Heart right ventricle (tissue), 16 donors: ENCODE data around the gene AOX1. TPM values are rescaled to one million over a fixed set of nuclear protein-coding genes. Genes with fewer than 3 reads are reported as not detected.

Experiments used
- ATAC-seq, 8 donors: fragments of 200-7000 bp; cut with Tn5 transposase; one replicate each; pipeline ENCODE4 v1.9.1; 2020; ENCODE audit warnings: mild to moderate bottlenecking in 8 of 8, moderate library complexity in 8 of 8, moderate number of reproducible peaks in 1 of 8
- DNase-seq, 2 donors: peaks; one replicate each; pipeline ENCODE4 v3.0.0-alpha.2; 2020
- H3K27ac ChIP-seq, 10 donors: fragments of 200-600 bp; sonication (generic) in 2 of 10; one replicate each; pipeline versions ENCODE4 v1.5.0 to v1.8.0; 2020 to 2022; ENCODE audit warnings: mild to moderate bottlenecking in 3 of 10
- H3K27me3 ChIP-seq, 7 donors: fragments of 200-600 bp; one replicate each; pipeline ENCODE4 v1.8.0; 2021 to 2022; ENCODE audit warnings: mild to moderate bottlenecking in 2 of 7
- H3K36me3 ChIP-seq, 9 donors: fragments of 200-600 bp; sonication (generic) in 1 of 9; one replicate each; pipeline versions ENCODE4 v1.5.0 to v1.8.0; 2020 to 2022; ENCODE audit warnings: mild to moderate bottlenecking in 2 of 9
- H3K4me1 ChIP-seq, 9 donors: fragments of 200-600 bp; sonication (generic) in 1 of 9; one replicate each; pipeline versions ENCODE4 v1.5.0 to v1.8.0; 2020 to 2022; ENCODE audit warnings: mild to moderate bottlenecking in 4 of 9
- H3K4me3 ChIP-seq, 10 donors: fragments of 200-600 bp; sonication (generic) in 2 of 10; one replicate each; pipeline versions ENCODE4 v1.5.0 to v1.8.0; 2020 to 2022; ENCODE audit warnings: mild to moderate bottlenecking in 7 of 10, moderate library complexity in 2 of 10
- H3K9me3 ChIP-seq, 11 donors: fragments of 200-600 bp in 10 of 11; sonication (generic) in 2 of 11; one replicate each; pipeline versions ENCODE4 v1.5.0 to v1.8.0; 2013 to 2022; ENCODE audit warnings: mild to moderate bottlenecking in 2 of 11, control low read depth in 1 of 11, moderate library complexity in 1 of 11
- CTCF ChIP-seq, 9 donors: fragments of 200-600 bp; sonication (generic) in 2 of 9; IDR thresholded peaks; one replicate each; pipeline versions ENCODE4 v1.5.0 to v1.8.0; 2021 to 2022; ENCODE audit warnings: antibody characterized with exemption in 9 of 9, mild to moderate bottlenecking in 5 of 9, moderate library complexity in 1 of 9
- whole genome bisulfite sequencing, 2 donors: extraction: QIAGEN DNeasy Blood & Tissue Kit; methylation state at CpG; one replicate each; pipeline ENCODE4 v1.1.7; 2013; ENCODE audit warnings: inconsistent platforms in 1 of 2; 5-methylcytosine and 5-hydroxymethylcytosine counted together
- intact Hi-C, 10 donors: fragments of 100-400 bp; cut with DNase I; formaldehyde crosslinking; loops; one replicate each; pipeline versions ENCODE4 v1.11.1 to v1.14.2; 2022
- polyA plus RNA-seq, 2 donors: library from polyadenylated mRNA; stranded (reverse); fragments of 200-250 nt; gene quantifications; one replicate each; pipeline ENCODE4 v1.2.3, GENCODE V29; 2013
- total RNA-seq, 10 donors: library from RNA; stranded (reverse); fragmentation: NEBNext Ultra II Directional in 3 of 10; extraction: Animal tissue kit (Norgen Biotek cat#: 25700) in 3 of 10; gene quantifications; one replicate each; pipeline versions ENCODE4 v1.2.1 to v1.2.4, GENCODE V29; 2021 to 2023
- donor health status: Arrhythmogenic right ventricular cardiomyopathy.
- donor health status: ischemic (EF 13 %, LVEDD 7.1; RV severe dilation, severe dysfunction).
- donor health status: healthy with polysubstance abuse.
- donor health status: DM: no; HTN: yes; CAD: no.
- donor health status: DM: no; HTN: no; CAD: no.
- donor health status: ischemic (EF 25% LVEDD 6.9; RV normal size, moderate dysfunction).
- donor health status: ischemic (EF 25% LVEDD 5.7; RV mildly dilated, moderate dysfunction).
- donor health status: healthy.
- donor health status: DM: yes; HTN: yes; CAD: no.
- donor health status: Ischemic cardiomyopathy.
- donor health status: ischemic (EF 35%, LVEDD 5.7; RV mildly dilated, moderate dysfunction).
- donor health status: nonischemic (EF 11% LVEDD 7.7; RV severe dilation, severe dysfunction).
- donor health status: DM: yes; HTN: yes; CAD: no.
- donor health status: PGD.
- donor health status: ischemic (EF 29% LVEDD 5.4; RV normal size, mild dysfunction).
- donor health status: nonischemic (EF 23%, LVEDD 6.1; RV moderate dilation, normal function).

Gene AOX1
- total and polyA plus RNA-seq, 12 donors = 0.72 to 22.3 (median 2.6) TPM

GRCh38 chr2:200567932-200568331, 17.9 kb upstream of the AOX1 start:
- Histone ChIP-seq H3K27ac (no peak overlapping the region), H3K9me3 (no peaks in the 10 kb centered on the region), H3K4me3 (no peak overlapping the region), H3K36me3 (peaks cover 0 to 13% (median 0%) of the 10 kb centered on the region in 9 donors), H3K27me3 (no peaks in the 10 kb centered on the region), H3K4me1 (no peaks in the 10 kb centered on the region)
- TF ChIP-seq CTCF (IDR thresholded peaks at IDR 0.05) = no peak
- ATAC-seq (no peak), DNase-seq (no peak)
- 98 to 99% methylated on average over 3 of the region's 3 CpGs for WGBS, 2 donors
- intact Hi-C loops = no loop called here

GRCh38 chr2:200575957-200576356, 9.9 kb upstream of the AOX1 start:
- DNase-seq = no peak
- peak in 6 of 9 donors; percentile 32 to 49 (median 42) for TF ChIP-seq CTCF (IDR thresholded peaks at IDR 0.05)
- peaks cover 0 to 13% (median 0%) of the 10 kb centered on the region in 9 donors for H3K36me3 ChIP-seq
- intact Hi-C loops = loop anchor here in 6 of 10 donors (2.0 to 10.0 kb wide), 3 partner anchors 126 to 129 kb away; no protein-coding TSS in a partner anchor
- H3K4me3 ChIP-seq = no peak overlapping the region
- WGBS, 2 donors = 94 to 96% methylated on average over 2 of the region's 2 CpGs
- no peaks in the 10 kb centered on the region for H3K27me3 ChIP-seq
- H3K9me3 ChIP-seq = no peaks in the 10 kb centered on the region
- no peaks in the 10 kb centered on the region for H3K4me1 ChIP-seq
- no peak for ATAC-seq
- no peak overlapping the region for H3K27ac ChIP-seq

- Histone ChIP-seq H3K27me3 (no peaks in the 10 kb centered on the region), H3K9me3 (no peaks in the 10 kb centered on the region), H3K36me3 (peaks cover 0 to 9% (median 0%) of the 10 kb centered on the region in 9 donors), H3K4me3 (no peak overlapping the region), H3K4me1 (no peaks in the 10 kb centered on the region), H3K27ac (no peak overlapping the region)
- 94% methylated on average over 3 of the region's 3 CpGs for WGBS, 2 donors
- intact Hi-C loops = loop anchor here in 5 of 10 donors (5.0 to 10.0 kb wide), 2 partner anchors 125 to 128 kb away; no protein-coding TSS in a partner anchor
- TF ChIP-seq CTCF (IDR thresholded peaks at IDR 0.05) = no peak
- ATAC-seq (no peak), DNase-seq (no peak)
These were observed 8.8 kb upstream of the AOX1 start for GRCh38 chr2:200577027-200577426.

- no peak for DNase-seq
- WGBS, 2 donors = 48 to 81% methylated on average over 1 of the region's 1 CpG
- intact Hi-C loops = loop anchor here in 5 of 10 donors (5.0 to 10.0 kb wide), 2 partner anchors 124 to 126 kb away; no protein-coding TSS in a partner anchor
- ATAC-seq = no peak
- peak in 6 of 9 donors; percentile 9 to 49 (median 20) for TF ChIP-seq CTCF (IDR thresholded peaks at IDR 0.05)
- no peak overlapping the region for H3K4me3 ChIP-seq
- H3K9me3 ChIP-seq = no peaks in the 10 kb centered on the region
- H3K36me3 ChIP-seq = peaks cover 0 to 4% (median 0%) of the 10 kb centered on the region in 9 donors
- no peaks in the 10 kb centered on the region for H3K4me1 ChIP-seq
- no peaks in the 10 kb centered on the region for H3K27me3 ChIP-seq
- H3K27ac ChIP-seq = no peak overlapping the region
These were observed 7.0 kb upstream of the AOX1 start for GRCh38 chr2:200578778-200579177.
